GM12875 (cell line): ENCODE data around the gene OMA1.

Experiments used
- H3K4me3 ChIP-seq: one replicate; pipeline ENCODE4 v1.5.1; 2011; ENCODE audit warnings: low read depth, low read length, control low read depth
- CTCF ChIP-seq: IDR thresholded peaks from 2 replicates; pipeline ENCODE4 v1.5.1; 2011; ENCODE audit warnings: low read depth, mild to moderate bottlenecking, control low read depth, inconsistent platforms, low read length, moderate library complexity, borderline replicate concordance; ENCODE audit not compliant: insufficient read depth

Gene OMA1

GRCh38 chr1:58447886-58448285 lies 98.6 kb downstream of the OMA1 start:
- no peak overlapping the region for H3K4me3 ChIP-seq
- TF ChIP-seq CTCF = no peak

GRCh38 chr1:58447042-58447441 lies 99.5 kb downstream of the OMA1 start:
- TF ChIP-seq CTCF = no peak

GRCh38 chr1:58446368-58446767 lies 100.2 kb downstream of the OMA1 start:
- no peak overlapping the region for H3K4me3 ChIP-seq
- TF ChIP-seq CTCF = no peak

More at GRCh38 chr1:58447042-58447441, 99.5 kb downstream of the OMA1 start:
- H3K4me3 ChIP-seq = no peak overlapping the region

GRCh38 chr1:58443986-58444868 lies 102.3 kb downstream of the OMA1 start:
- TF ChIP-seq CTCF = no peak
- no peak overlapping the region for H3K4me3 ChIP-seq

GRCh38 chr1:58442114-58442513 lies 104.4 kb downstream of the OMA1 start:
- no peak overlapping the region for H3K4me3 ChIP-seq
- no peak for TF ChIP-seq CTCF

- H3K4me3 ChIP-seq = no peak overlapping the region
- no peak for TF ChIP-seq CTCF
These were observed 104.8 kb downstream of the OMA1 start for GRCh38 chr1:58441699-58442098.

- H3K4me3 ChIP-seq = no peak overlapping the region
- TF ChIP-seq CTCF = no peak
These were observed 105.8 kb downstream of the OMA1 start for GRCh38 chr1:58440696-58441095.
